GM18507 (cell line): ENCODE data around the gene CLDN3.
"Not testable (repeated sequence)": the region's sequence is repeated elsewhere in the genome, so short reads cannot be mapped to it uniquely, and the experiment has no call there.

Experiments
- DNase-seq: peaks from one replicate; pipeline ENCODE4 v3.0.0; 2011; ENCODE audit warnings: low read depth; ENCODE audit not compliant: insufficient read length; ENCODE audit errors: extremely low spot score
- FAIRE-seq: peaks from 2 replicates; lab custom pipeline; 2011; peaks lifted over from hg19 to GRCh38; lab: Jason Lieb, UNC

The CLDN3 gene

DNA sequence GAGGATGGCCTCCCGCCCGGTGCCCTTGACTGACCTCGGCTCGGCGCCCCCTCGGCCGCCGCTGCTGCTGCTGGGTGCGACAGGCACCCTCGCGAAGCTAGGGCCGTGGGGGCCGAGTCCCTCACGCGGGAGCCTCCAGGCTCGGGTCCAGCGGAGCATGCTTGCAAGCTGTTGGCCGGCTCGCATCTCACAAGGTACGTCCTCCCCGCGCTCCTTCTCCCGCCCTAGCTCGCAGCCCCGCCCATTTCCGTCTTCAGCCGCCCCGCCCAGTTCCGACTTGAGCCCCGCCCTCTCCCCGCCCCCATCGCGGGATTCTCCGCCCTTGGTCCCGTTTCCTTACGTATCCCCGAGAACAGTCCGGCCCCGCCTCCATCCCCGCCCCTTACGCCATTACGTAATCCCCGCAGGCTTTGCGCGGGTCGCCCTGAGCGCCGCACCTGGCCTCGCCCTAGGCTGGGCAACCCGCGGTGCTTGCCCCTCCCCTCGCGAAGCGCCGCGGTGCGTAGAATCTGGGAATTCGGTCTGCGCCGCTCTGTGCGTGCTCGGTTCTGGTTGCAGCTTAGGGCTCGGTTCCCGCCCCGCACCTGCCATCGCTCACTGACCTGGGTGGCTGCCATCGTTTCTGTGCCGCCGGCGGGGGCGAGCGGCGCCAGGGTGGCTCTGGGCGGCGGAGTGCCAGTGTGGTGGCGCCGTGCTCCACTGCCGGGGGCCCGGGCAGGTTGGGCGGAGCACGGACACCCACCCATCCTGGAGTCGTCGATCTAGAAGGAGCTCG is 31.3 kb downstream of the CLDN3 start, which contains the start of gene ABHD11:
TSS of gene ABHD11 (minus strand) at position 191 of the 775 bp plus-strand sequence. CDS start at position 159, 32 bp downstream.
- FAIRE-seq (peak; percentile 97), DNase-seq (peak; percentile 97)

GRCh38 chr7:73738220-73738611 is 31.9 kb downstream of the CLDN3 start:
- FAIRE-seq (no peak), DNase-seq (no peak)

DNA sequence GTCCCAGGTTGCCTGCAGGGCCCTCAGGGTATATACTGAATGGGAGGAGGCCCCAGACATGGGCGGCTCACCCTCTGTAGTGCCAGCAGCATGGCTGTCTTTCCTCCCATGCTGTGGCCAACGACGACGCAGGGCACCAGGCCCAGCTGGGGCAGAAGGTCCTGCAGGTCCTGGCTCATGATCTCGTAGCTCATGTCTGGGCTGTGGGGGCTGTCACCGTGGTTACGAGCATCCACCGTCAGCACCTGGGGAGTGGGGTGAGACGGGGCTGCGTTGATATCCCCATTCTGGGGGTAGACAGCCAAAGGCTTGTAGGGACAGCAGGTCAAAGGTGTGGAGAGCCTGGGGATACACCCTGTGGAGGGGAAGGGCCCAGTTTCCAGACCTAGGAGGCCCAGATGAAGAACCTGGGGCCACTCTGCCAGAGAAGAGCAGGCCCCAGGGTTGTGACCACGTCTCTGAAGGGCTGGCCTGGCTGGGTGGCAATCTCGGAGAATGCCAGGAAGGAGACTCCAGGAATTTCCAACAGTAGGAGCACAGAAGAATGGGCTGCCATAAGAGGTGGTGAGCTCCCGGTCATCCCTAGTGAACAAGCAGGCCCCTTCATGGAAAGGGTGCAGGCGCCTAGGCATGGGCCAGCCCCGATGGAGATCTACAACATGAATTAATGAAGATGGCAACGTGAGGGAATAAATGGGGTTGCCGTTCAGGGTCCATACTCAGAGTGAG is 32.4 kb downstream of the CLDN3 start:
- no peak for FAIRE-seq
- DNase-seq = no peak

GRCh38 chr7:73736885-73737284 is 33.2 kb downstream of the CLDN3 start:
- FAIRE-seq (no peak), DNase-seq (no peak)

DNA sequence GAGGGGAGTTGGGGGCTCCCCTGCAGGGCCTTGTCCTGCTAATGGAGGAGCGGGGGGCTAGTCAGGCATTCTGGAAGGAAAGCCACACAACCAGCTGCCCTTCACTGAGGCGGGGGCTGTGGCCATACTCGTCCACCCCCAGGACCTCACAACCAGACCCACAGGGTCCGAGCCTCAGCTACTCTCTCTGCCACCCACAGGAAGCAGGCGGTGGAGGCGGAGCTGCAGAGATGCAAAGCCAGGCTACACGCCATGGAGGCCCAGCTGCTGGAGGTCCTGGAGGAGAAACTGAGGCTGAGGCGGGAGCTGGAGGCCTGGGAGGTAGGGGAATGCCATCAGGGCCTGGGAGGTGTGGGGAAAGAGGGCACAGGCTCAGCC is 34.6 kb downstream of the CLDN3 start:
- no peak for DNase-seq
- no peak for FAIRE-seq

GRCh38 chr7:73734619-73735527 is 35.2 kb downstream of the CLDN3 start:
- DNase-seq (no peak), FAIRE-seq (peak; percentile 80)

GRCh38 chr7:73732397-73732796 is 37.7 kb downstream of the CLDN3 start:
- DNase-seq (no peak), FAIRE-seq (no peak)

DNA sequence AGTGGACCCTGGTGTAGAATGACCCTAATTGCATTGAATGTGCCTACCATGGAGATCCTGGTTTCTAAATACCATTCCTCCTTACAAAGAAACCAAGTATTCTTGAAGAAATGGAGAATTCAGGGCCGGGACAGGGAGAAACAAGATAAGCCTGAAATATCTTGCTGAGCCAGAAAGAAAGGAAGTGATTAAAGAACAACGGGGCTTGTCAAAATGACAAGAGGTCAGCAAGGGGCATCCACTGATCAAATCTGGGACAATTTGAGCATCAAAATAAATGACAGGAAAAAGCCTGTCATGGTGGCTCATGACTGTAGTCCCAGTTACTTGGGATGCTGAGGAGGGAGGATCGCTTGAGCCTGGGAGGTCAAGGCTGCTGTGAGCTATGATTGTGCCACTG is 39.6 kb downstream of the CLDN3 start:
- DNase-seq = no peak
- no peak for FAIRE-seq

DNA sequence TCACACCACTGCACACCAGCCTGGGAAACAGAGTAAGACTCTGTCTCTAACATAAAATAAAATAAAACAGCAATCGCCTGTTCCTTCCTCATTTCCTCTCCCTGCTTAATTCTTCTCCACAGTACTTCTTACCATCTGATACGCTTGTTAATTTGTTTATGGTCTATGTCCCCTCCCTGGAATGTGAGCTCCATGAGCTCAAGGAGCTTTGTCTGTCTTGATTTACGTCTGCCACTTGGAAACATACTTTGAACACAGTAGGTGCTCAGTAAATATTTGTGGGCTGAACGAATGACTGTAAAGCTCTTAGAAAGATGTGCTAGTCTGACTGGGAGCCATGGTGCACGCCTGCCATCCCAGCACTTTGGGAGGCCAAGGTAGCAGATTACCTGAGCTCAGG is 41.5 kb downstream of the CLDN3 start:
- no peak for FAIRE-seq
- DNase-seq = no peak

GRCh38 chr7:73727952-73728351 is 42.1 kb downstream of the CLDN3 start:
- FAIRE-seq (no peak), DNase-seq (no peak)

DNA sequence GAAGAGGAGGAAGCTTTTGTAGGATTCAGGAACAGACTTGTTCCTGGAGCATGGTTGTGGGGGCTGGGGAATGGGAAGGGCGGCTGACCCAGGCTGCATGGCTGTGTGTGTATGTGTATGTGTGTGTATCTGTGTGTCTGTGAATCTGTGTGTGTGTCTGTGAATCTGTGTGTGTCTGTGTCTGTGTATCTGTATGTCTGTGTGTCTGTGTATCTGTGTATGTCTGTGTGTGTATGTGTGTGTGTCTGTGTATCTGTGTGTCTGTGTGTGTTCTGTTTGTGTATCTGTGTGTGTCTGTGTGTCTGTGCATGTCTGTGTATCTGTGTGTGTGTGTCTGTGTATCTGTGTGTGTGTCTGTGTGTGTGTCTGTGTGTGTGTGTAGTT is 44.0 kb downstream of the CLDN3 start:
- no peak for DNase-seq
- no peak for FAIRE-seq

GRCh38 chr7:73723813-73724212 is 46.3 kb downstream of the CLDN3 start:
- no peak for FAIRE-seq
- DNase-seq = no peak

DNA sequence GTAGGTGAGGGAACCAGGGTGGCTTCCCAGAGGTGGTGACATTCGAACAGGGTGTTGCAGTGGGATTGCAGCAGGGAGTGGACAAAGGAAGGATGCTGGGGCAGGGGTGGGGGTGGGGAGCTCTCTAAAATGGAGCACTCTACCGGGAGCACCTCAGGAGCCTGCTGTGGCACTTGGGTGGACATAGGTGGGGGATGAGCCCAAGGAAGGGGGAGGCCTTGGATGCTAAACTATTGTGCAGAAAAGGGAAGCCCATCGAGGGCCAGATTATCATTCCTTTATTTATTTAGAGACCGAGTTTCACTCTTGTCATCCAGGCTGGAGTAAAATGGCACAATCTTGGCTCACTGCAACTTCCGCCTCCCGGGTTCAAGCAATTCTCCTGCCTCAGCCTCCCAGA is 47.3 kb downstream of the CLDN3 start:
- no peak for DNase-seq

GRCh38 chr7:73722182-73722581 is 47.9 kb downstream of the CLDN3 start:
- not testable (repeated sequence) for DNase-seq, FAIRE-seq

More for the DNA sequence above, 47.3 kb downstream of the CLDN3 start:
- FAIRE-seq = no peak

GRCh38 chr7:73721377-73721817 is 48.7 kb downstream of the CLDN3 start:
- FAIRE-seq = no peak

GRCh38 chr7:73720443-73720842 is 49.6 kb downstream of the CLDN3 start:
- FAIRE-seq, DNase-seq: not testable (repeated sequence)

More at GRCh38 chr7:73721377-73721817, 48.7 kb downstream of the CLDN3 start:
- no peak for DNase-seq

DNA sequence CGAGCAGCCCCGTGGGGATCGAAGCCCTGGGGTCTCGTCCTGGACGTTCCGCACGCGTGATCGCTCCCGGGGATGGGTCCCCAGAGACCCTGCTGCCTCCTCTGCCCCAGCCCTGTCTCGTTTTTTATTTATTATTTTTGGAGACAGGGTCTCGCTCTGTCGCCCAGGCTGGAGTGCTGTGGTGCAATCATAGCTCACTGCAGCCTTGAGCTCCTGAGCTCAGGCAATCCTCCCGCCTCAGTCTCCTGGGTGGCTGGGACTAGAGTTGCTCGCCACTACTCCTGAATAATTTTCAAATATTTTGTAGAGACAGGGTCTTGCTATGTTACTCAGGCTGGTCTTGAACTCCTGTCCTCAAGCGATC is 50.3 kb downstream of the CLDN3 start:
- DNase-seq = no peak
- FAIRE-seq = no peak
